Left ventricle myocardium superior (tissue), 1 donor: ENCODE results near the gene KCNA5. TPM values are rescaled to one million over a fixed set of nuclear protein-coding genes. Genes with fewer than 3 reads are reported as not detected.

Experiments
- ATAC-seq: fragments of 200-7000 bp; cut with Tn5 transposase; one replicate; pipeline ENCODE4 v1.9.1; 2020; ENCODE audit warnings: mild to moderate bottlenecking, moderate library complexity
- DNase-seq: peaks from one replicate; pipeline ENCODE4 v3.0.0-alpha.2; 2020
- intact Hi-C: fragments of 100-400 bp; cut with micrococcal nuclease; formaldehyde crosslinking; loops from one replicate; pipeline ENCODE4 v1.11.0; 2022
- long read RNA-seq: library from polyadenylated mRNA; unstranded; transcript quantifications from one replicate; pipeline ENCODE4 v2.0.0, GENCODE V29; 2021
- total RNA-seq: library from RNA; stranded (reverse); fragmentation: NEBNext Ultra II Directional; extraction: Animal tissue kit (Norgen Biotek cat#: 25700); gene quantifications from one replicate; pipeline ENCODE4 v1.2.1, GENCODE V29; 2021
- donor health status: DM: no; HTN: yes; CAD: no; lungs with severe emphysema.

Gene KCNA5
- 2.2 TPM for total RNA-seq
- long read RNA-seq, transcript KCNA5-201 (1 exons, 2,800 nt) = major isoform, 5 of 5 reads
- long read RNA-seq, partial matches to known transcripts = 0 of 5 reads
- long read RNA-seq, other reads (novel, unspliced or antisense) = 0 of 5 reads

- peak; percentile 55 for ATAC-seq
- intact Hi-C loops = no loop called here
- DNase-seq = peak; percentile 48
Measured at GRCh38 chr12:5043589-5044419, at the start of gene KCNA5. Gene KCNA5 (plus strand): TSS chr12:5043879. CDS start chr12:5044148, 269 bp downstream.

GRCh38 chr12:4994622-4995021, 49.1 kb upstream of the KCNA5 start:
- peak; percentile 79 for ATAC-seq
- intact Hi-C loops = no loop called here
- no peak for DNase-seq

- DNase-seq = no peak
- intact Hi-C loops = no loop called here
Measured at GRCh38 chr12:4996714-4997113, 47.0 kb upstream of the KCNA5 start.

GRCh38 chr12:4997939-4998338, 45.7 kb upstream of the KCNA5 start:
- intact Hi-C loops = no loop called here
- ATAC-seq = peak; percentile 77
- no peak for DNase-seq

More at GRCh38 chr12:4996714-4997113, 47.0 kb upstream of the KCNA5 start:
- ATAC-seq = no peak

- DNase-seq (no peak), ATAC-seq (no peak)
- intact Hi-C loops = loop anchor here (5.0 kb wide), 1 partner anchor 143 kb away; no protein-coding TSS in a partner anchor
Measured at GRCh38 chr12:5000204-5000603, 43.5 kb upstream of the KCNA5 start.

GRCh38 chr12:5000658-5001385, 42.9 kb upstream of the KCNA5 start:
- intact Hi-C loops = loop anchor here (5.0 kb wide), 1 partner anchor 144 kb away; no protein-coding TSS in a partner anchor
- no peak for DNase-seq
- no peak for ATAC-seq

- DNase-seq (peak; percentile 74), ATAC-seq (peak; percentile 95)
- intact Hi-C loops = loop anchor here (5.0 kb wide), 1 partner anchor 146 kb away; no protein-coding TSS in a partner anchor
Measured at GRCh38 chr12:5003025-5003666, 40.5 kb upstream of the KCNA5 start.

- intact Hi-C loops = no loop called here
- ATAC-seq (no peak), DNase-seq (no peak)
Measured at GRCh38 chr12:5008661-5009060, 35.0 kb upstream of the KCNA5 start.

- intact Hi-C loops = no loop called here
- DNase-seq (no peak), ATAC-seq (no peak)
Measured at GRCh38 chr12:5010151-5010550, 33.5 kb upstream of the KCNA5 start.

- DNase-seq (peak; percentile 68), ATAC-seq (peak; percentile 90)
Measured at GRCh38 chr12:5012337-5012736, 31.3 kb upstream of the KCNA5 start.

GRCh38 chr12:5013266-5013730, 30.4 kb upstream of the KCNA5 start:
- intact Hi-C loops = no loop called here
- no peak for ATAC-seq

More at GRCh38 chr12:5012337-5012736, 31.3 kb upstream of the KCNA5 start:
- intact Hi-C loops = no loop called here

GRCh38 chr12:5014269-5014668, 29.4 kb upstream of the KCNA5 start:
- DNase-seq = no peak

More at GRCh38 chr12:5013266-5013730, 30.4 kb upstream of the KCNA5 start:
- no peak for DNase-seq

GRCh38 chr12:5015711-5016492, 27.8 kb upstream of the KCNA5 start:
- intact Hi-C loops = no loop called here
- DNase-seq (no peak), ATAC-seq (no peak)

More at GRCh38 chr12:5014269-5014668, 29.4 kb upstream of the KCNA5 start:
- no peak for ATAC-seq
- intact Hi-C loops = no loop called here

- no peak for DNase-seq
- intact Hi-C loops = no loop called here
Measured at GRCh38 chr12:5016526-5016925, 27.2 kb upstream of the KCNA5 start.

GRCh38 chr12:5017638-5018348, 25.9 kb upstream of the KCNA5 start:
- ATAC-seq (no peak), DNase-seq (no peak)
- intact Hi-C loops = no loop called here

More at GRCh38 chr12:5016526-5016925, 27.2 kb upstream of the KCNA5 start:
- ATAC-seq = no peak

- intact Hi-C loops = no loop called here
Measured at GRCh38 chr12:5018677-5019076, 25.0 kb upstream of the KCNA5 start.

GRCh38 chr12:5022025-5022424, 21.7 kb upstream of the KCNA5 start:
- intact Hi-C loops = loop anchor here (2.0 kb wide), 1 partner anchor 61 kb away; no protein-coding TSS in a partner anchor
- ATAC-seq (no peak), DNase-seq (no peak)

More at GRCh38 chr12:5018677-5019076, 25.0 kb upstream of the KCNA5 start:
- ATAC-seq = no peak
- DNase-seq = no peak
